WTC11 (cell line): ENCODE measurements around the gene EGFR. TPM values are rescaled to one million over a fixed set of nuclear protein-coding genes. Genes with fewer than 3 reads are reported as not detected.

Experiments used
- ATAC-seq: fragments of 200-7000 bp; cut with Tn5 transposase; 2 replicates; pipeline ENCODE4 v1.10.0; 2021; ENCODE audit warnings: mild to moderate bottlenecking, moderate library complexity
- CTCF ChIA-PET: fragments of 300-600 bp; sonication (Branson Sonifier 250); formaldehyde crosslinking; loops from one replicate; lab custom pipeline; 2021; ENCODE audit warnings: antibody characterized with exemption; lab: Charles Lee
- POLR2A ChIA-PET: fragments of 350-600 bp; sonication (Branson Sonifier 250); formaldehyde crosslinking; loops from one replicate; lab custom pipeline; 2021; ENCODE audit warnings: antibody characterized with exemption; lab: Charles Lee
- DNase-seq: peaks from one replicate; pipeline ENCODE4 v3.0.0; 2021; ENCODE audit warnings: low spot score
- H3K27ac Mint-ChIP-seq: 2 replicates; pipeline ENCODE4 v1.8.0; 2021; ENCODE audit warnings: mixed read lengths
- H3K27me3 Mint-ChIP-seq: 2 replicates; pipeline ENCODE4 v1.8.0; 2021; ENCODE audit warnings: low read depth, mild to moderate bottlenecking, moderate library complexity, mixed read lengths
- H3K36me3 Mint-ChIP-seq: 2 replicates; pipeline ENCODE4 v1.8.0; 2021; ENCODE audit warnings: mixed read lengths
- H3K4me1 Mint-ChIP-seq: 2 replicates; pipeline ENCODE4 v1.8.0; 2022; ENCODE audit warnings: mixed read lengths
- H3K4me3 Mint-ChIP-seq: 2 replicates; pipeline ENCODE4 v1.8.0; 2021; ENCODE audit warnings: mild to moderate bottlenecking, moderate library complexity, mixed read lengths
- H3K9me3 Mint-ChIP-seq: 2 replicates; pipeline ENCODE4 v1.8.0; 2021; ENCODE audit warnings: mixed read lengths
- AR ChIP-seq: fragments of 250-450 bp; sonication (Bioruptor Pico); IDR thresholded peaks from 2 replicates; pipeline ENCODE4 v1.9.0; 2021; ENCODE audit warnings: mild to moderate bottlenecking
- ATF6 ChIP-seq: sonication (generic); formaldehyde crosslinking; IDR thresholded peaks from 2 replicates; pipeline ENCODE4 v1.8.1; 2023; ENCODE audit warnings: mild to moderate bottlenecking, missing genetic modification reagents
- CBFB ChIP-seq: sonication (generic); formaldehyde crosslinking; IDR thresholded peaks from 2 replicates; pipeline ENCODE4 v1.8.1; 2022; ENCODE audit warnings: mild to moderate bottlenecking, low read depth, missing genetic modification reagents
- CREM ChIP-seq: sonication (generic); formaldehyde crosslinking; IDR thresholded peaks from 2 replicates; pipeline ENCODE4 v1.8.1; 2022; ENCODE audit warnings: mild to moderate bottlenecking, missing genetic modification reagents, moderate library complexity
- ELF4 ChIP-seq: sonication (generic); formaldehyde crosslinking; IDR thresholded peaks from 2 replicates; pipeline ENCODE4 v1.8.1; 2022; ENCODE audit warnings: low read depth, mild to moderate bottlenecking, moderate library complexity, missing genetic modification reagents
- EMX1 ChIP-seq: fragments of 250-450 bp; sonication (Bioruptor Pico); IDR thresholded peaks from 2 replicates; pipeline ENCODE4 v1.8.0; 2021; ENCODE audit warnings: mild to moderate bottlenecking
- ERG ChIP-seq: fragments of 250-450 bp; sonication (Bioruptor Pico); IDR thresholded peaks from 2 replicates; pipeline ENCODE4 v1.8.0; 2021; ENCODE audit warnings: mild to moderate bottlenecking
- FOXK1 ChIP-seq: sonication (generic); formaldehyde crosslinking; IDR thresholded peaks from 2 replicates; pipeline ENCODE4 v1.8.0; 2022; ENCODE audit warnings: mild to moderate bottlenecking, moderate library complexity, missing genetic modification reagents
- GABPB1 ChIP-seq: sonication (generic); formaldehyde crosslinking; IDR thresholded peaks from 2 replicates; pipeline ENCODE4 v1.8.1; 2023; ENCODE audit warnings: mild to moderate bottlenecking, missing genetic modification reagents
- GTF2I ChIP-seq: fragments of 250-450 bp; sonication (Bioruptor Pico); conservative IDR thresholded peaks from 2 replicates; pipeline ENCODE4 v1.4.0; 2021; ENCODE audit warnings: mild to moderate bottlenecking
- HMGA2 ChIP-seq: fragments of 250-450 bp; sonication (Bioruptor Pico); IDR thresholded peaks from 2 replicates; pipeline ENCODE4 v1.4.0; 2021; ENCODE audit warnings: mild to moderate bottlenecking, moderate library complexity
- IRF2 ChIP-seq: sonication (generic); formaldehyde crosslinking; IDR thresholded peaks from 2 replicates; pipeline ENCODE4 v1.8.0; 2022; ENCODE audit warnings: low read depth, missing genetic modification reagents, borderline replicate concordance
- MXD4 ChIP-seq: fragments of 250-450 bp; sonication (Bioruptor Pico); IDR thresholded peaks from 2 replicates; pipeline ENCODE4 v1.8.0; 2021; ENCODE audit warnings: mild to moderate bottlenecking, moderate library complexity, borderline replicate concordance
- NFE2L1 ChIP-seq: sonication (generic); formaldehyde crosslinking; IDR thresholded peaks from 2 replicates; pipeline ENCODE4 v1.8.1; 2023; ENCODE audit warnings: missing genetic modification reagents
- NR2C2 ChIP-seq: sonication (generic); formaldehyde crosslinking; IDR thresholded peaks from 2 replicates; pipeline ENCODE4 v1.8.0; 2022; ENCODE audit warnings: mild to moderate bottlenecking, missing genetic modification reagents
- RELA ChIP-seq: sonication (generic); formaldehyde crosslinking; IDR thresholded peaks from 2 replicates; pipeline ENCODE4 v1.8.1; 2022; ENCODE audit warnings: missing genetic modification reagents, mild to moderate bottlenecking, borderline replicate concordance
- SMAD3 ChIP-seq: sonication (generic); formaldehyde crosslinking; IDR thresholded peaks from 2 replicates; pipeline ENCODE4 v1.8.0; 2022; ENCODE audit warnings: missing genetic modification reagents, mild to moderate bottlenecking, borderline replicate concordance
- TCF7 ChIP-seq: sonication (generic); formaldehyde crosslinking; IDR thresholded peaks from 2 replicates; pipeline ENCODE4 v1.8.0; 2022; ENCODE audit warnings: mild to moderate bottlenecking, low read depth, missing genetic modification reagents, moderate library complexity
- ZBTB21 ChIP-seq: sonication (generic); formaldehyde crosslinking; IDR thresholded peaks from 2 replicates; pipeline ENCODE4 v1.8.1; 2023; ENCODE audit warnings: mild to moderate bottlenecking, missing genetic modification reagents, borderline replicate concordance
- ZBTB43 ChIP-seq: sonication (generic); formaldehyde crosslinking; IDR thresholded peaks from 2 replicates; pipeline ENCODE4 v1.8.1; 2023; ENCODE audit warnings: mild to moderate bottlenecking, missing genetic modification reagents
- ZNF121 ChIP-seq: sonication (generic); formaldehyde crosslinking; IDR thresholded peaks from 2 replicates; pipeline ENCODE4 v1.8.0; 2023; ENCODE audit warnings: missing genetic modification reagents
- ZNF317 ChIP-seq: sonication (generic); formaldehyde crosslinking; IDR thresholded peaks from 2 replicates; pipeline ENCODE4 v1.8.1; 2023; ENCODE audit warnings: low read depth, mild to moderate bottlenecking, moderate library complexity, missing genetic modification reagents, borderline replicate concordance
- ZNF425 ChIP-seq: fragments of 250-450 bp; sonication (Bioruptor Pico); conservative IDR thresholded peaks from 2 replicates; pipeline ENCODE4 v1.9.0; 2021; ENCODE audit warnings: mild to moderate bottlenecking
- ZNF512 ChIP-seq: sonication (generic); formaldehyde crosslinking; IDR thresholded peaks from 2 replicates; pipeline ENCODE4 v1.8.1; 2022; ENCODE audit warnings: missing genetic modification reagents, borderline replicate concordance
- total RNA-seq: library from RNA; stranded (reverse); gene quantifications from 3 replicates; pipeline ENCODE4 v1.2.3, GENCODE V29; 2021

The EGFR gene
- total RNA-seq, 1 experiment from 2014 or later: 5.9 TPM

GRCh38 chr7:55005241-55005851 is 13.5 kb upstream of the EGFR start (continued):
- TF ChIP-seq FOXK1 (CRISPR knock-in tag) (no peak), SMAD3 (CRISPR knock-in tag) (no peak), HMGA2 (no peak), ZNF425 (CRISPR knock-in tag) (no peak), EMX1 (CRISPR knock-in tag) (no peak), GTF2I (CRISPR knock-in tag) (no peak)
- TF ChIP-seq, all 79 proteins: peak for 0

- no peaks in the 10 kb centered on the region for H3K36me3 Mint-ChIP-seq
- TF ChIP-seq ZBTB21: no peak
- no peak for TF ChIP-seq IRF2 (CRISPR knock-in tag)
- no peak for TF ChIP-seq CREM (CRISPR knock-in tag)
- no peak for TF ChIP-seq RELA (CRISPR knock-in tag)
- no peak for TF ChIP-seq MXD4 (CRISPR knock-in tag)
- TF ChIP-seq ELF4: no peak
- H3K4me1 Mint-ChIP-seq: no peaks in the 10 kb centered on the region
- peak; percentile 88 for ATAC-seq
- no peaks in the 10 kb centered on the region for H3K9me3 Mint-ChIP-seq
- peaks cover 3% of the 10 kb centered on the region; the same call in 1 of the 2 replicates for H3K27me3 Mint-ChIP-seq
- H3K27ac Mint-ChIP-seq: no peak overlapping the region
- ChIA-PET CTCF (no interaction called here), POLR2A (no interaction called here)
- peak; percentile 37 for DNase-seq
- H3K4me3 Mint-ChIP-seq: no peak overlapping the region
Measured at GRCh38 chr7:55006499-55006898, 12.3 kb upstream of the EGFR start.

GRCh38 chr7:55013851-55014250 is 5.0 kb upstream of the EGFR start:
- CTCF ChIA-PET: no interaction called here
- peaks cover 39% of the 10 kb centered on the region for H3K27me3 Mint-ChIP-seq
- H3K9me3 Mint-ChIP-seq: no peaks in the 10 kb centered on the region
- DNase-seq: no peak
- H3K36me3 Mint-ChIP-seq: no peaks in the 10 kb centered on the region
- ATAC-seq: no peak
- H3K4me3 Mint-ChIP-seq: no peak overlapping the region
- no peak overlapping the region for H3K27ac Mint-ChIP-seq
- POLR2A ChIA-PET: no interaction called here
- no peaks in the 10 kb centered on the region for H3K4me1 Mint-ChIP-seq
- TF ChIP-seq ZBTB43 (CRISPR knock-in tag) (no peak), ZNF317 (CRISPR knock-in tag) (no peak), ZNF121 (no peak), GABPB1 (CRISPR knock-in tag) (no peak), AR (no peak), ERG (CRISPR knock-in tag) (no peak), ZNF512 (CRISPR knock-in tag) (no peak), NR2C2 (no peak), IRF2 (CRISPR knock-in tag) (no peak), NFE2L1 (CRISPR knock-in tag) (no peak), ATF6 (no peak), TCF7 (CRISPR knock-in tag) (no peak), CBFB (CRISPR knock-in tag) (no peak)
